Mesothelial cell of epicardium (in vitro differentiated cells): ENCODE measurements around the gene IL36G. TPM values are rescaled to one million over a fixed set of nuclear protein-coding genes. Genes with fewer than 3 reads are reported as not detected.

Experiments used
- DNase-seq, 2 experiments: peaks; one replicate each; pipeline ENCODE4 v3.0.0; 2021; ENCODE audit warnings: low spot score in 2 of 2; ENCODE audit not compliant: unreplicated experiment in 2 of 2
- H3K27ac Mint-ChIP-seq: 2 replicates; pipeline ENCODE4 v1.8.0; 2021; ENCODE audit warnings: mixed read lengths
- H3K27me3 Mint-ChIP-seq: 2 replicates; pipeline ENCODE4 v1.8.0; 2021; ENCODE audit warnings: low read depth, mixed read lengths
- H3K36me3 Mint-ChIP-seq: 2 replicates; pipeline ENCODE4 v1.8.0; 2021; ENCODE audit warnings: mixed read lengths
- H3K4me1 Mint-ChIP-seq: 2 replicates; pipeline ENCODE4 v1.8.0; 2021; ENCODE audit warnings: mixed read lengths
- H3K4me3 Mint-ChIP-seq: 2 replicates; pipeline ENCODE4 v1.8.0; 2021; ENCODE audit warnings: mild to moderate bottlenecking, moderate library complexity, mixed read lengths
- H3K9me3 Mint-ChIP-seq: 2 replicates; pipeline ENCODE4 v1.8.0; 2021; ENCODE audit warnings: mixed read lengths
- total RNA-seq: library from RNA; stranded (reverse); gene quantifications from 3 replicates; pipeline ENCODE4 v1.2.1, GENCODE V29; 2021
- TF ChIP-seq, protein P1 (sequence below): fragments of 200-600 bp; sonication (generic); IDR thresholded peaks from one replicate; pipeline ENCODE4 v1.5.0; 2021; ENCODE audit warnings: antibody characterized with exemption; ENCODE audit not compliant: unreplicated experiment

IL36G gene
- total RNA-seq, 1 donor from 2014 or later = not detected

DNA sequence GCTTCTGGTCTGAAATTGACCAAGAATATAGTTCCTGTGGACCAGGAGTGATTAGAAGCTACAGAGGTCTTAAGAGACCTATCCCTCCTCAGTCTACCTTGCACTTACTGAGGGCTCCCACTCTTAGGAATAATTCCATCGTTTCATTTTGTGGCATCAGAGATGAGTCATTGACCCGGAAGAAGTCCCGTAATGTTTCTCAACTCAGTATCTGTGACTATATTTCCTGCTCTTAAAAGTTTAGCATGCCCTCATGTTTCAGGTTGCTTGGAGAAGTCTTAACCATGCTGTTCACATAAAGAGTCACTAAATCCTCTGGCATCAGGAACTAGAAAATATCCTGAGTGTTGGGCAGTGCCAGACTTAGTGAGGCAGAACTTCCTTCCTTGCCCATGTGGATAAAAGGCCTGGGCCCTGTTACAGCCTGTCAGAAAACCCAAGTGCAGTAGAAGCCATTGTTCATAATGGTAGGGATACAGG lies 27.3 kb downstream of the IL36G start, which contains the start of gene IL36A:
Gene IL36A, plus strand, starts transcription at position 430 of the 480 bp plus-strand sequence. CDS start 413 bp downstream, outside the sequence.
- H3K36me3 Mint-ChIP-seq = no peaks in the 10 kb centered on the region
- H3K4me1 Mint-ChIP-seq = no peaks in the 10 kb centered on the region
- no peak for DNase-seq
- H3K27ac Mint-ChIP-seq = no peak within 1 kb of the TSS
- peaks cover 19% of the 10 kb centered on the region for H3K9me3 Mint-ChIP-seq
- H3K4me3 Mint-ChIP-seq = no peak within 1 kb of the TSS
- TF ChIP-seq, protein P1, sequence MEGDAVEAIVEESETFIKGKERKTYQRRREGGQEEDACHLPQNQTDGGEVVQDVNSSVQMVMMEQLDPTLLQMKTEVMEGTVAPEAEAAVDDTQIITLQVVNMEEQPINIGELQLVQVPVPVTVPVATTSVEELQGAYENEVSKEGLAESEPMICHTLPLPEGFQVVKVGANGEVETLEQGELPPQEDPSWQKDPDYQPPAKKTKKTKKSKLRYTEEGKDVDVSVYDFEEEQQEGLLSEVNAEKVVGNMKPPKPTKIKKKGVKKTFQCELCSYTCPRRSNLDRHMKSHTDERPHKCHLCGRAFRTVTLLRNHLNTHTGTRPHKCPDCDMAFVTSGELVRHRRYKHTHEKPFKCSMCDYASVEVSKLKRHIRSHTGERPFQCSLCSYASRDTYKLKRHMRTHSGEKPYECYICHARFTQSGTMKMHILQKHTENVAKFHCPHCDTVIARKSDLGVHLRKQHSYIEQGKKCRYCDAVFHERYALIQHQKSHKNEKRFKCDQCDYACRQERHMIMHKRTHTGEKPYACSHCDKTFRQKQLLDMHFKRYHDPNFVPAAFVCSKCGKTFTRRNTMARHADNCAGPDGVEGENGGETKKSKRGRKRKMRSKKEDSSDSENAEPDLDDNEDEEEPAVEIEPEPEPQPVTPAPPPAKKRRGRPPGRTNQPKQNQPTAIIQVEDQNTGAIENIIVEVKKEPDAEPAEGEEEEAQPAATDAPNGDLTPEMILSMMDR = no peak
- peaks cover 21% of the 10 kb centered on the region for H3K27me3 Mint-ChIP-seq

DNA sequence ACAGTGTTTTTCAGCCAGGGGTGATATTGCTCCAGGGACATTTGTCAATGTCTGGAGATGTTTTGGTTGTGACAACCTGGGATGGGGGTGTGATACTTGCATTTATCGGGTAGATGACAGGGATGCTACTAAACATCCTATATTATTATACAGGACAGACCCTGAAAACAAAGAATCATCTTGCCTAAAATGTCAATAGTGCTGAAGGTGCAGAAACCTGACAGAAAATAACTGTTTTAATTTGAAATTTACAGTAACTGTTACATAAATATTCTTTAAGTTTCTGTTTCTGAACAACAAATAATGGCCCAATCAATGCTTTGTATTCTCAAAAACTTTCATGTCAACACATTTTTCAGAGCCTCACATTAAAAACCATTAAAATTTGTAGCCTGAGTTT lies 29.4 kb downstream of the IL36G start:
- Mint-ChIP-seq H3K27me3 (peaks cover 33% of the 10 kb centered on the region), H3K36me3 (no peaks in the 10 kb centered on the region), H3K4me3 (no peak overlapping the region), H3K9me3 (peaks cover 6% of the 10 kb centered on the region), H3K4me1 (no peaks in the 10 kb centered on the region), H3K27ac (no peak overlapping the region)
- TF ChIP-seq, protein P1 = no peak
- no peak for DNase-seq

DNA sequence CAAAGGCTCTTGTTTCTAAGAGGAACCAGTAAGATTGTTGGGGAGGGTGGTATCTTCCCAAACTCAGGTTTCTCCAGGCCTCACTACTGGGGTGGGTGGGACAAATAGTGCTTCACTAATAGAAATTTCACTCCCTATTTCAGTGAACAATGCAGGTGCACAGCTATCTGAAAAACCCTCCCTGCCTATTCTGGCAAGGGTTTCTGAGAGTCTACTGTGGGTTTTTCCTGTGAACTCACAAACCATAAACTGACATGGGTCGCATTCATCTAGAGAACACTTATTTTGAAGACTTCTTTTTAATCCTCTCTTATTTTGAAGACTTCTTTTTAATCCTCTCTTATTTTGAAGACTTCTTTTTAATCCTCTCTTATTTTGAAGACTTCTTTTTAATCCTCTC lies 31.8 kb downstream of the IL36G start:
- H3K4me3 Mint-ChIP-seq = no peak overlapping the region
- H3K4me1 Mint-ChIP-seq = no peaks in the 10 kb centered on the region
- no peaks in the 10 kb centered on the region for H3K36me3 Mint-ChIP-seq
- TF ChIP-seq, protein P1 = no peak
- peaks cover 6% of the 10 kb centered on the region for H3K9me3 Mint-ChIP-seq
- H3K27me3 Mint-ChIP-seq = peaks cover 40% of the 10 kb centered on the region
- DNase-seq = no peak
- H3K27ac Mint-ChIP-seq = no peak overlapping the region

DNA sequence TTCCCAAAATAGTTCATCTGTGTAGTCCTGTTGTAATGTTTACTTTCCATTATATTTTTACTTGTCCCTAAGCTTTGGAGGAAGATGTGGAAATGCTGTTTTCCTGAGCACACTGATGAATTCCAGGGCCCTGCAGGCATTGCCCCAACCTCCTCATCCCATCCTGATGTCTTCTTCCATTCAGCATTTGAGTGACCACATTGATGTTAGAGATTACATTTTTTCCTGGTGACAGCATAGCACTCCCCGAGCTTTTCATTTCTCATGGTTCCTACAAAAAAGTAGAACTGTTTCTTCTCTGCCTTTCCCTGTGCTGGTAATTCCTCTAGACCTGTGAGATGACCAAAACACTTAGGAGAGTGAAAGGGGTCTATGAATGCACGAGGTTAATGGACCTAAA lies 32.3 kb downstream of the IL36G start:
- Mint-ChIP-seq H3K36me3 (no peaks in the 10 kb centered on the region), H3K27me3 (peaks cover 44% of the 10 kb centered on the region), H3K4me3 (no peak overlapping the region), H3K27ac (no peak overlapping the region), H3K9me3 (peaks cover 6% of the 10 kb centered on the region), H3K4me1 (no peaks in the 10 kb centered on the region)
- DNase-seq = no peak
- TF ChIP-seq, protein P1 = no peak

DNA sequence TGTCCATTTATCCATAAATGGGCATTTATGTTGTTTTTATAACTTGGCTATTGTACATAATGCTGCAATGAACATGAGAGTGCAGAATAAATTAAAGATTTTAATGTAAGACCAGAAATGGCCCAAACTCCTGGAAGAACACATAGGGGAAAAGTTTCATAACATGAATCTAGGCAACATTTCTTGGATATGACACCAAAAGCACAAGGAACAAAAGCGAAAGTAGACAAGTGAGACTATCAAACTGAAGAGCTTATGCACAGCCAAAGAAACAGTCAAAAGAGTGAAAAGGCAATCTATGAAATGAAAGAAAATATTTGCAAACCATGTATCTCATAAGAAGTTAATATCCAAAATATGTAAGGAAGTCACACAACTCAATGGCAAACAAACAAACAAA lies 33.3 kb downstream of the IL36G start:
- TF ChIP-seq, protein P1 = no peak
- DNase-seq = no peak
- Mint-ChIP-seq H3K9me3 (peaks cover 6% of the 10 kb centered on the region), H3K4me1 (no peaks in the 10 kb centered on the region), H3K36me3 (no peaks in the 10 kb centered on the region), H3K27me3 (peaks cover 39% of the 10 kb centered on the region), H3K27ac (no peak overlapping the region), H3K4me3 (no peak overlapping the region)
